GDM1 (cell line): Measurements from ENCODE around the gene MRAS.
"Not testable (repeated sequence)": the region's sequence is repeated elsewhere in the genome, so short reads cannot be mapped to it uniquely, and the experiment has no call there.

ENCODE experiments used
- DNase-seq: peaks from one replicate; lab custom pipeline; 2025; lab: John Stamatoyannopoulos, UW

MRAS gene

DNA sequence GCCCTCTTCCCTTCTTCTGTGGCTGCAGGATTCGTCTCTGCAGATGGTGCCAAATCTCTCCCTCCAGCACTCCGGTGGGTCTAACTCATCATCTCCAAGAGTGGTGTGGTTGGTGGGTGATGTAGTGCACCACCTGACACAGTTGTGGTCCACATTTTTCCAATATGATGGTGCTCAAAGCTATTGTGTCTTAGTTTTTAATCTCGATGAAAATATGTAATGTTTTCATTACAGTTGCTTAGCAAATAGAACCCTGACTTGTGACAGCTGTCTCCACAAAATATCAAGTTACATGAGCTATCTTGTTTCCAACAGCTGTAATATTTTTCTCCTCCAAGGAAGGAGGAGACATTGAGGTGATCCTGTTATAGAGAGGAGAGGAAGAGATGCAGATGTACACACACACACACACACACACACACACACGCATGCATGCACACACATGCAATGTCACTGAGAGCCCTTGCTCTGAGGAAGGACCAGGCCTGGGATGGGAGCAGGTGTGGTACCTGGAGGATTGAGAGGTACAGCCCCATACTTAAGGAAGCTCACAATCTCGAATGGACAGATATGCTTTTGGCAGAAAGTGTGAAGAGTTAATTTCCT is 70.3 kb downstream of the MRAS start:
- no peak for DNase-seq

GRCh38 chr3:138423316-138423715 is 74.9 kb downstream of the MRAS start:
- no peak for DNase-seq

- no peak for DNase-seq
Measured at GRCh38 chr3:138424323-138424722, 75.9 kb downstream of the MRAS start.

- DNase-seq = no peak
Measured at GRCh38 chr3:138426211-138426610, 77.8 kb downstream of the MRAS start.

DNA sequence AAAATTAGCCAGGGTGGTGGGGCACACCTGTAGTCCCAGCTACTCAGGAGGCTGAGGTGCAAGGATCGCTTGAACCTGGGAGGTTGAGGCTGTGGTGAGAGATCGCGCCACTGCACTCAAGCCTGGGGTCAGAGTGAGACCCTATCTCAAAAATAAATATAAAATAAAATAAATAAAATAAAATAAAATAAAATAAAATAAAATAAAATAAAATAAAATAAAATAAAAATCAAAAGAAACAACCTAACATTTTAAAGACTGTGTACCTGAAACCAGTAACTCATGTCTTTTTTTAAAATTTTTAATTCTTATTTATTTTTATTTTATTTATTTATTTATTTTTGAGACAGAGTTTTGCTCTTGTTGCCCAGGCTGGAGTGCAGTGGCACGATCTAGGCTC is 78.4 kb downstream of the MRAS start:
- DNase-seq = not testable (repeated sequence)

- DNase-seq = no peak
Measured at GRCh38 chr3:138429665-138430064, 81.3 kb downstream of the MRAS start.

DNA sequence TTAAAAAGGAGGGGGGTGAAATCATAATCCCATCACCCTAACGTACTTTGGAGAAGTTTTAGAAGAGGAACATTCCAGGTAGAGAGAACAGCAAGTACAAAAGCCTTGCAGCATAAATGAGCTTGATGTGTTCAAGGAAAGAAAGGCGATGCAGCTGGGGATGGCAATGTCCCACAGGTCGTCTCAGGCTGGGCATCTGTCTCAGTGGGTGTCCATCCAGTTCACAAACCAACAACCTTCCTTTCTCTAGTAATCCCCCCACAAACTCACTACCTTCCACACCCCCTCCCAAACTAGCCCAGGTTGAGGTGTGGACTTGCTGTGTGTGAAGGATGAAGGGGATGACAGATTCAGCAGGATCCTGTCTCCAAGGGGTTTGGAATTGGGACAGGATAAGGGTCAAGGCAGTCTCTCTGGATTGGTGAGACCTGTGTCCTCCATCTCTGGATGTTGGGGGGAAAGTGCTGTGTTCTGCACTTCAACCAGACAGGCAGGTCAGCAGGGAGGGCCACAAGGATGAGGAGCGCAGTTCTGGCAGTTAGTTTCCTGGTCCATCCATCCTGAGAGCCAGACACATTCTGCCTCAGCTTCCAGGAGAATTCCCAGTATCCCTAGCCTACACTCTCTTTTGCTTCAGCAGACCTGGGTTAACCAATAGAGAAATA is 84.3 kb downstream of the MRAS start:
- no peak for DNase-seq

GRCh38 chr3:138433892-138434275 is 85.5 kb downstream of the MRAS start:
- DNase-seq = no peak

- DNase-seq = no peak
Measured at GRCh38 chr3:138434276-138434874, 86.0 kb downstream of the MRAS start, which contains the start of gene ESYT3. ESYT3 (plus strand) TSS chr3:138434616; CDS start chr3:138434799, 183 bp downstream.

GRCh38 chr3:138434875-138435772 is 86.7 kb downstream of the MRAS start:
- DNase-seq = no peak

DNA sequence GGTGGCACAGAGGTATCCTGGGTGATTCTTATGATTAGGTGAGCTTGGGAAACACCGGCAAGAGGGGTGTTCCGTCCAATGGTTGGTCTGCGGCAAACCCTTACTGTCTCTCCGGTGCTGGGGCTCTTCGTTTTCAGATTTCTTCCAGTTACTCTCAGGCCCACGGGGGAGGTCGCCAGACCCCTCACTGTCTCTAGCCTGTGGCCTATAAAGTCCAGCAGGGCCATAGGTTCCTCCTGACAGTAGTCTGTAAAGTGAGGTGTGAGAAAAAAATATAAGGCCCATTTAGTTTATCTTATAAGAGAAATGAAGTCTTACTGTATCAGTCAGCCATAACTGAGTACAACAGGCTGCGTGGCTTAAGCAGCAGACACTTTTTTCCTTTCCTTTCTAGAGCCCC is 87.5 kb downstream of the MRAS start:
- DNase-seq = no peak

- no peak for DNase-seq
Measured at GRCh38 chr3:138437281-138437680, 88.9 kb downstream of the MRAS start.

GRCh38 chr3:138438896-138439295 is 90.5 kb downstream of the MRAS start:
- DNase-seq = no peak

- DNase-seq = no peak
Measured at GRCh38 chr3:138439646-138440045, 91.3 kb downstream of the MRAS start.

- DNase-seq = no peak
Measured at GRCh38 chr3:138440121-138440521, 91.7 kb downstream of the MRAS start.

GRCh38 chr3:138440596-138440995 is 92.2 kb downstream of the MRAS start:
- no peak for DNase-seq

DNA sequence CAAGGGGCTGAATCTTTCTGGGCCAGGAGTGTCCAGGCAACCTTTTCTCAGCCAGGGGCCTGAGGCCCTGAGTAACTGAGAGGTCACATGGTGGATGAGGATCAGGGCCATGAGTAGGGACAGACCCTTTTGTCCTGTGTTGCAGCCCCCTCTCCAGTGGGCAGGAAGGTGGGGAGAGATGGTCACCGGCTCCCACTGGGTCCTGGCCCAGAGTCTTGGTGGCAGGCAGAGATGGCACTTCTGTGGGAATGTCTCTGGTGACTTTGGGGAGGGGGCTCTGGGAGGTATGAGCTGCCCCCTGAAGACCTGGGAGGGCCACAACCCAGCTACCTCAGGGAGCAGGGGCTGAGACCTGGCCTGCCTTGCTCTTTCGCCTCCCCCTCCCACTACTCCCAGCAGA is 92.9 kb downstream of the MRAS start:
- DNase-seq = no peak

- DNase-seq = no peak
Measured at GRCh38 chr3:138441742-138442141, 93.4 kb downstream of the MRAS start.

GRCh38 chr3:138442433-138442832 is 94.1 kb downstream of the MRAS start:
- no peak for DNase-seq

DNA sequence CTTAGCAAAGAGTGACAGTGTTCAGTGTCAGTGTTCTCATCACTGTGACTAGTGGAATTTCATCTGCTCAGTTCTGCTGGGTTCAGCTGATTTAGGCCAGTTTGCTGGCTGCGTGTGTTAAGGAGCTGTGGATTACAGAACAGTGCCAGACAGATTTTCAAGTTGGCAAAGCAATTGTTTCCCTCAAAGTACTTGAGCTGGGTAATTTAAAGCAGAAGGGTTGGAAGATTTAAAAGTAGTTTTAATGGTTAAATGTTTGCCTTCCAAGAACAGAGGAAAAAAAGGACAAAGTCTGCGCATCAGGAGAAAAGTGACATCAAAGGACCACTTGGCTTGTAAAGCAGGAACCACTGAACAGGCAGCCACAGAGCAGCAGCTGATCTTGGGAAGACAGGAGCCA is 94.7 kb downstream of the MRAS start:
- no peak for DNase-seq

DNA sequence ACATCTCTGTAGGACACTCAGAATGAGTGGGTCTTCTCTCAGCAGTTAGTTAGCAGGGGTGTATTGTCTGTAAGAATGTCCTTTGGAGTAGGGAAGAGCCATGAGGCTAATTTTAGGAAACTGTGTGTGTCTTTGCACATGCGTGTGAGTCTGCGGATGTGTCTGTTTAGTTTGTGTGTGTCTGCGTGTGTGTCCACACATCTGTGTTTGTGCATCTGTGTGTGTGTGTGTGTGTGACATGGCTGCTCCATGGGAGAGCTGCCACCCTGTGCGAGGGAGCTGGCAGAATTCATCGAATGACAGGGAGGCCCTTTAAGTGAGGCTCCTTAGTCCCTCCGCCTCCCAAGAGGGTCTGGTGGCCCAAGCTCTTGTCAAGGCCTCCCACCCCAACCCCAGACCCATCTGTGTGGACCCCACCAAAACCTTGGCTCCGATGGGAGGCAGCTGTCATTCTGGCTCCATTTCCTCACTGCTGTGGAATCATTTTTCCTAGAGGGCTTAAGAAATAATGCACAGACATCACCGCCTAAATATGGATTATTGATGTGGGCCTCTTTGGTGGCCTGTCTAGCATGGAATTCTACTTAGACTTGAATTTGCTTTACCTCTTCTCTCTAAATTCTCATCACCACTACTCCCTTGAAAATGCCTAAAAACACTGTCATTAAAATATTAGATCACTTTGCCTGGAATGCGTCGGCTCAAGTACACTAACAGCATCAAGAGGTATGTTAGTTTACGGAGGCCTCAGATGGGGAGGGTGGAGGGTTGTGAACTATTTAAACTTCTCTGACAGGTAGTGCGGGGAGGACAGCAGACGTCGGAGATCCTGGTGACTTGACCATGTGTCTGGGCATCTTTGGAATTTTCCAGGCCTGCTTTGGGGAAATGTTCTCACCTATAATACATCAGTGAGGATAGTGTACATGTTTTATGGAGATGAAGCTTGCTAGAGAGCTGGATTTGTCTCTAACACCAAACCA is 95.4 kb downstream of the MRAS start:
- no peak for DNase-seq
